GM12801 (cell line): ENCODE results near the gene NOS1.

Experiments
- CTCF ChIP-seq: IDR thresholded peaks from one replicate; pipeline ENCODE4 v1.5.1; 2011; ENCODE audit warnings: control low read depth; ENCODE audit not compliant: insufficient read length; ENCODE audit errors: extremely low read depth

NOS1 gene

GRCh38 chr12:117216686-117217085 is 144.7 kb downstream of the NOS1 start:
- TF ChIP-seq CTCF: no peak

- TF ChIP-seq CTCF: no peak
Measured at GRCh38 chr12:117214797-117215196, 146.6 kb downstream of the NOS1 start.

GRCh38 chr12:117213295-117213808 is 148.1 kb downstream of the NOS1 start:
- TF ChIP-seq CTCF: no peak

- TF ChIP-seq CTCF: no peak
Measured at GRCh38 chr12:117212563-117213190, 148.7 kb downstream of the NOS1 start.

- no peak for TF ChIP-seq CTCF
Measured at GRCh38 chr12:117210266-117210918, 151.0 kb downstream of the NOS1 start.

GRCh38 chr12:117209626-117210025 is 151.8 kb downstream of the NOS1 start:
- TF ChIP-seq CTCF: no peak

- no peak for TF ChIP-seq CTCF
Measured at GRCh38 chr12:117208811-117209455, 152.5 kb downstream of the NOS1 start.
